WTC11 (cell line): ENCODE data around the gene PSD.

ENCODE experiments used
- FOXJ3 ChIP-seq: sonication (generic); formaldehyde crosslinking; IDR thresholded peaks from 2 replicates; pipeline ENCODE4 v1.9.0; 2021; ENCODE audit warnings: missing genetic modification reagents, mild to moderate bottlenecking, borderline replicate concordance
- GABPB1 ChIP-seq: sonication (generic); formaldehyde crosslinking; IDR thresholded peaks from 2 replicates; pipeline ENCODE4 v1.8.1; 2023; ENCODE audit warnings: mild to moderate bottlenecking, missing genetic modification reagents
- NR3C1 ChIP-seq: sonication (generic); formaldehyde crosslinking; conservative IDR thresholded peaks from 2 replicates; pipeline ENCODE4 v1.8.1; 2023; ENCODE audit warnings: low read depth, mild to moderate bottlenecking, missing genetic modification reagents
- SP1 ChIP-seq: sonication (generic); formaldehyde crosslinking; conservative IDR thresholded peaks from 2 replicates; pipeline ENCODE4 v1.8.1; 2022; ENCODE audit warnings: missing genetic modification reagents
- TEAD4 ChIP-seq: sonication (generic); formaldehyde crosslinking; IDR thresholded peaks from 2 replicates; pipeline ENCODE4 v1.8.0; 2022; ENCODE audit warnings: mild to moderate bottlenecking, missing genetic modification reagents
- ZNF396 ChIP-seq: fragments of 250-450 bp; sonication (Bioruptor Pico); IDR thresholded peaks from 2 replicates; pipeline ENCODE4 v1.8.0; 2021; ENCODE audit warnings: mild to moderate bottlenecking, moderate library complexity, borderline replicate concordance
- ZNF416 ChIP-seq: fragments of 250-450 bp; sonication (Bioruptor Pico); IDR thresholded peaks from 2 replicates; pipeline ENCODE4 v1.9.0; 2021; ENCODE audit warnings: mild to moderate bottlenecking, inconsistent platforms
- ZSCAN18 ChIP-seq: fragments of 250-450 bp; sonication (Bioruptor Pico); IDR thresholded peaks from 2 replicates; pipeline ENCODE4 v2.1.2; 2022; ENCODE audit warnings: mild to moderate bottlenecking, moderate library complexity
- TF ChIP-seq, protein P1 (sequence below): fragments of 200-600 bp; IDR thresholded peaks from 2 replicates; pipeline ENCODE4 v1.8.0; 2022; ENCODE audit warnings: antibody characterized with exemption
- TF ChIP-seq, protein P2 (sequence below): sonication (generic); formaldehyde crosslinking; IDR thresholded peaks from 2 replicates; pipeline ENCODE4 v1.8.0; 2022; ENCODE audit warnings: missing genetic modification reagents
- TF ChIP-seq, protein P3 (sequence below): sonication (generic); formaldehyde crosslinking; IDR thresholded peaks from 2 replicates; pipeline ENCODE4 v1.8.1; 2022; ENCODE audit warnings: missing genetic modification reagents, borderline replicate concordance

DNA sequence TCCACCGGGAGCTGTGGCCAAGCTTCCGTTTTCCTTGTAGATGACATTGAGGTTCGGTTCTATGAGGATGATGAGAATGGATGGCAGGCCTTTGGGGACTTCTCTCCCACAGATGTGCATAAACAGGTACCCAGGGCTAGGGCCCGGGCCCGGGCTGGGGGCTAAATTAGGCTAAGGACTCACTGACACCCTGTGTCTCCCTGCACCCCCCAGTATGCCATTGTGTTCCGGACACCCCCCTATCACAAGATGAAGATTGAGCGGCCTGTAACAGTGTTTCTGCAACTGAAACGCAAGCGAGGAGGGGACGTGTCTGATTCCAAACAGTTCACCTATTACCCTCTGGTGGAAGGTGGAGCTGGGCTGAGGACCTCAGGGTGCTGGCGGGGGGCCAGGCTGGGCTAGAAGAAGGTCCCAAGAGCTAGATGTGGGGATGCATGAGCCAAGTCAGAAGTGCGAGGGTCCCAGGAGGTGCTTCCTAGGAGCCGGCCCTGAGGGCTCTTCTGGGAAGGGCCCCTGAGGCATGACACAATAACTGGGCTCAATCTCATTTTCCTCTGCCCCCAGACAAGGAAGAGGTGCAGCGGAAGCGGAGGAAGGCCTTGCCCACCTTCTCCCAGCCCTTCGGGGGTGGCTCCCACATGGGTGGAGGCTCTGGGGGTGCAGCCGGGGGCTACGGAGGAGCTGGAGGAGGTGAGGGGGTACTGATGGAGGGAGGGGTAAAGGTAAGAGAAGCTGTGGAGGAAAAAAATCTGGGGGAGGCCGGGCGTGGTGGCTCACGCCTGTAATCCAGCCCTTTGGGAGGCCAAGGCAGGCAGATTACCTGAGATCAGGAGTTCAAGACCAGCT, 20.2 kb downstream of the PSD start:
- TF ChIP-seq GABPB1 (no peak), ZSCAN18 (CRISPR knock-in tag) (no peak), ZNF396 (no peak), TEAD4 (CRISPR knock-in tag) (no peak), NR3C1 (no peak), SP1 (CRISPR knock-in tag) (no peak), ZNF416 (CRISPR knock-in tag) (no peak), FOXJ3 (CRISPR knock-in tag) (no peak)
- TF ChIP-seq, protein P1, sequence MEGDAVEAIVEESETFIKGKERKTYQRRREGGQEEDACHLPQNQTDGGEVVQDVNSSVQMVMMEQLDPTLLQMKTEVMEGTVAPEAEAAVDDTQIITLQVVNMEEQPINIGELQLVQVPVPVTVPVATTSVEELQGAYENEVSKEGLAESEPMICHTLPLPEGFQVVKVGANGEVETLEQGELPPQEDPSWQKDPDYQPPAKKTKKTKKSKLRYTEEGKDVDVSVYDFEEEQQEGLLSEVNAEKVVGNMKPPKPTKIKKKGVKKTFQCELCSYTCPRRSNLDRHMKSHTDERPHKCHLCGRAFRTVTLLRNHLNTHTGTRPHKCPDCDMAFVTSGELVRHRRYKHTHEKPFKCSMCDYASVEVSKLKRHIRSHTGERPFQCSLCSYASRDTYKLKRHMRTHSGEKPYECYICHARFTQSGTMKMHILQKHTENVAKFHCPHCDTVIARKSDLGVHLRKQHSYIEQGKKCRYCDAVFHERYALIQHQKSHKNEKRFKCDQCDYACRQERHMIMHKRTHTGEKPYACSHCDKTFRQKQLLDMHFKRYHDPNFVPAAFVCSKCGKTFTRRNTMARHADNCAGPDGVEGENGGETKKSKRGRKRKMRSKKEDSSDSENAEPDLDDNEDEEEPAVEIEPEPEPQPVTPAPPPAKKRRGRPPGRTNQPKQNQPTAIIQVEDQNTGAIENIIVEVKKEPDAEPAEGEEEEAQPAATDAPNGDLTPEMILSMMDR = no peak
- TF ChIP-seq, protein P2, sequence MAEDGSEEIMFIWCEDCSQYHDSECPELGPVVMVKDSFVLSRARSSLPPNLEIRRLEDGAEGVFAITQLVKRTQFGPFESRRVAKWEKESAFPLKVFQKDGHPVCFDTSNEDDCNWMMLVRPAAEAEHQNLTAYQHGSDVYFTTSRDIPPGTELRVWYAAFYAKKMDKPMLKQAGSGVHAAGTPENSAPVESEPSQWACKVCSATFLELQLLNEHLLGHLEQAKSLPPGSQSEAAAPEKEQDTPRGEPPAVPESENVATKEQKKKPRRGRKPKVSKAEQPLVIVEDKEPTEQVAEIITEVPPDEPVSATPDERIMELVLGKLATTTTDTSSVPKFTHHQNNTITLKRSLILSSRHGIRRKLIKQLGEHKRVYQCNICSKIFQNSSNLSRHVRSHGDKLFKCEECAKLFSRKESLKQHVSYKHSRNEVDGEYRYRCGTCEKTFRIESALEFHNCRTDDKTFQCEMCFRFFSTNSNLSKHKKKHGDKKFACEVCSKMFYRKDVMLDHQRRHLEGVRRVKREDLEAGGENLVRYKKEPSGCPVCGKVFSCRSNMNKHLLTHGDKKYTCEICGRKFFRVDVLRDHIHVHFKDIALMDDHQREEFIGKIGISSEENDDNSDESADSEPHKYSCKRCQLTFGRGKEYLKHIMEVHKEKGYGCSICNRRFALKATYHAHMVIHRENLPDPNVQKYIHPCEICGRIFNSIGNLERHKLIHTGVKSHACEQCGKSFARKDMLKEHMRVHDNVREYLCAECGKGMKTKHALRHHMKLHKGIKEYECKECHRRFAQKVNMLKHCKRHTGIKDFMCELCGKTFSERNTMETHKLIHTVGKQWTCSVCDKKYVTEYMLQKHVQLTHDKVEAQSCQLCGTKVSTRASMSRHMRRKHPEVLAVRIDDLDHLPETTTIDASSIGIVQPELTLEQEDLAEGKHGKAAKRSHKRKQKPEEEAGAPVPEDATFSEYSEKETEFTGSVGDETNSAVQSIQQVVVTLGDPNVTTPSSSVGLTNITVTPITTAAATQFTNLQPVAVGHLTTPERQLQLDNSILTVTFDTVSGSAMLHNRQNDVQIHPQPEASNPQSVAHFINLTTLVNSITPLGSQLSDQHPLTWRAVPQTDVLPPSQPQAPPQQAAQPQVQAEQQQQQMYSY = no peak
- TF ChIP-seq, protein P3, sequence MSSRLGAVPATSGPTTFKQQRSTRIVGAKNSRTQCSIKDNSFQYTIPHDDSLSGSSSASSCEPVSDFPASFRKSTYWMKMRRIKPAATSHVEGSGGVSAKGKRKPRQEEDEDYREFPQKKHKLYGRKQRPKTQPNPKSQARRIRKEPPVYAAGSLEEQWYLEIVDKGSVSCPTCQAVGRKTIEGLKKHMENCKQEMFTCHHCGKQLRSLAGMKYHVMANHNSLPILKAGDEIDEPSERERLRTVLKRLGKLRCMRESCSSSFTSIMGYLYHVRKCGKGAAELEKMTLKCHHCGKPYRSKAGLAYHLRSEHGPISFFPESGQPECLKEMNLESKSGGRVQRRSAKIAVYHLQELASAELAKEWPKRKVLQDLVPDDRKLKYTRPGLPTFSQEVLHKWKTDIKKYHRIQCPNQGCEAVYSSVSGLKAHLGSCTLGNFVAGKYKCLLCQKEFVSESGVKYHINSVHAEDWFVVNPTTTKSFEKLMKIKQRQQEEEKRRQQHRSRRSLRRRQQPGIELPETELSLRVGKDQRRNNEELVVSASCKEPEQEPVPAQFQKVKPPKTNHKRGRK (CRISPR knock-in tag) = no peak
